GM19467 (cell line): ENCODE data around the gene EPS8L2.
"Not testable (repeated sequence)": the region's sequence is repeated elsewhere in the genome, so short reads cannot be mapped to it uniquely, and the experiment has no call there.

Experiments used
- ATAC-seq: cut with Tn5 transposase; IDR thresholded peaks from one replicate; pipeline ENCODE4 v1.9.1; 2021; ENCODE audit warnings: mild to moderate bottlenecking, moderate library complexity; ENCODE audit not compliant: unreplicated experiment

The EPS8L2 gene

DNA sequence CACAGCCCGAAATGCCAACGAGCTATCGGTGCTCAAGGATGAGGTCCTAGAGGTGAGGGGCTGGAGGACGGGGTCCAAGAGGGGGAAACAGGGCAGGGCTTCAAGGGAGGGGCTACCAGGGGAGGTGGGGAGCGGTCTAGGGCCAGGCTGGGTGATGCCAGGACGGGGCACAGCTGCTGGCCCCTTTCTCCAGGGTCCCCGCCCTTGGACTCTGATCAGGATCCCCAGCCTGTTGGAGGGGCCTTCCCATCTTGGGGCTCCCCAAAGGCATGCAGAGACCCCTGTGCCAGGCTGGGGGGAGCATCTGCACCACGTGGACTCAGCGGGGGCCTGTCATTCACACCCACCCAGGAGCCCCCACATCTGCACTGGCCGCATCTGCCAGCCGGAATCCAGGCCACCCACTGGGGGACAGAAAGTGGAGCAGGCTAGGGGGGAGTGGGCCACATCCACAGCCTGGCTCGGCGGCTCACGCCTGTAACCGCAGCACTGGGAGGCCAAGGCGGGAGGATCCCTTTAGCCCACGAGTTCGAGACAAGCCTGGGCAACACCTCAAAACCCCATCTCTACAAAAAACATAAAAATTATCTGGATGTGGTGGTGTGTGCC is 18.9 kb downstream of the EPS8L2 start:
- no peak for ATAC-seq

- no peak for ATAC-seq
These were observed 19.7 kb downstream of the EPS8L2 start for GRCh38 chr11:725624-726202.

GRCh38 chr11:726278-727220 is 20.5 kb downstream of the EPS8L2 start:
- ATAC-seq: no peak

- no peak for ATAC-seq
These were observed 21.3 kb downstream of the EPS8L2 start for GRCh38 chr11:727281-727701.

- no peak for ATAC-seq
These were observed 22.1 kb downstream of the EPS8L2 start for GRCh38 chr11:727859-728748.

DNA sequence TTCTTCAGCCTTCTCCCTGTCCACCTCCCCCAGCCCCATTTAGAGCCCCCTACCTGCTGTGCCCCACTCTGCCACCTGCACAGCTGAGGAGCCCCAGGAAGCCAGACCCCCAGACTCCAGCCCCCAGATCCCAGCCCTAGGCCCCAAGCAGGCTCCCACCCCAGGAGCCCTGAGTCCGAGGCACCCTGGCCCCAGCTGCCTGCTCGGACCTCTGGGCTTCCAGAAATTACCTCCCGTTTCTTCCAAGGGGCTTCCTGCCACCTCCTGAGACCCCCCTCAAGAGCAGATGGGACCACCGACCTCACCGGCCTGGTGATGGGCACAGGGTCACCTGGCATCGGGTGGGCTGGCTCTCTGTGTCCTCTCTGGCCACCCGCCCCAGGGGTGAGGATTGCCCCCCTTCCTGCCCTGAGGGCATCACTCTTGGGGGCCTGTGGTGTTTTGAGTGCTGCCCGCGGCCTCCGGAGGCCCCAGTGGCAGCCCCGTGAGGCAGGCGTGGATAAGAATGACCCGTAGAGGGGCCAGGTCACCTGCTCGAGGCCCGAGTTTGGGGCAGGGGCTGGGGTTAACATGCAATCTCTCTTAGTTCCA is 23.0 kb downstream of the EPS8L2 start:
- ATAC-seq: no peak

GRCh38 chr11:729492-730074 is 23.6 kb downstream of the EPS8L2 start:
- no peak for ATAC-seq

GRCh38 chr11:733072-733471 is 27.0 kb downstream of the EPS8L2 start:
- no peak for ATAC-seq

- not testable (repeated sequence) for ATAC-seq
These were observed 28.5 kb downstream of the EPS8L2 start for GRCh38 chr11:734541-734940.

DNA sequence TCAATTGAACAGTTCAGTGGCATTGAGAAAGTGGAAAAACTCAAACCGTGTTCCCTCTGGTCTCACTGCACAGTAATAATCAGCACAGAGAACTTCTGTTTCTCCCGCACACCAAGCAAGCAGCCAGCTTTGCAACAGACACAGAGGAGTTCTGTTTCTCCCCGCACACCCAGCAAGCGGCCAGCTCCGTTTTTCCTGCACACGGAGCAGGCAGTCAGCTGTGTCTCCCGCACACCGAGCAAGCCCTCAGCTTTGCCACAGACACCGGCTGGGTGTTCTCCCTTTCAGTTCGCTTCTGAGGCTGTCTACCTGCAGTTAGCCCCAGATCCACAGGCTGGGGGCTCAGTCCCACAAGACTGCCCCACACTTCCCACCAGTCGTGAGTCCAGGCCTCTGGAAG is 31.3 kb downstream of the EPS8L2 start:
- ATAC-seq: no peak

- not testable (repeated sequence) for ATAC-seq
These were observed 31.9 kb downstream of the EPS8L2 start for GRCh38 chr11:737899-738298.

- ATAC-seq: no peak
These were observed 36.1 kb downstream of the EPS8L2 start for GRCh38 chr11:742156-742546.

DNA sequence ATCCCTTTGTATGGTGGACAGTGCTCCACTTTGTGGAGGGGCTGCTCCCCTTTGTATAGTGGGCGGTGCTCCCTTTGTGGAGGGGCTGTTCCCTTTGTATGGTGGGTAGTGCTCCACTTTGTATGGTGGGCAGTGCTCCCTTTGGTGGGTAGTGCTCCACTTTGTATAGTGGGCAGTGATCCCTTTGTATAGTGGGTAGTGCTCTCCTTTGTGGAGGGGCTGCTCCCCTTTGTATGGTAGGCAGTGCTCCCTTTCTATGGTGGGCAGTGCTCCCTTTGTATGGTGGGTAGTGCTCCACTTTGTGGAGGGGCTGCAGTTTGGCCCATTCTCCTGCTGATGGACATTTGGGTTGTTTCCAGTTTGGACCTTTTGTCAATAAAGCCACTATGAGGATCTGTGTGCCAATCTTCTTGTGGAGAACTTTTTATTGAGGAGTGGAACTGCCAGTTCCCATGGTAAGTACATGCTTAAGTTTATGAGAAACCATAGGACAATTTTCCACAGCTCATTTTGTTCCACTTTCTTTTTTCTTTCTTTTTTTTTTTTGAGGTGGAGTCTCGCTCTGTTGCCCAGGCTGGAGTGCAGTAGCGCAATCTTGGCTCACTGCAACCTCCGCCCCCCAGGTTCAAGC is 36.7 kb downstream of the EPS8L2 start:
- ATAC-seq: no peak

- no peak for ATAC-seq
These were observed 39.4 kb downstream of the EPS8L2 start for GRCh38 chr11:745428-745827.

GRCh38 chr11:746289-747157 is 40.5 kb downstream of the EPS8L2 start:
- peak; percentile 25 for ATAC-seq

- peak; percentile 80 for ATAC-seq
These were observed 41.4 kb downstream of the EPS8L2 start, which contains the start of gene TALDO1 for GRCh38 chr11:747158-748006. Gene TALDO1 (plus strand): TSS chr11:747464. CDS start chr11:747482, 18 bp downstream.

GRCh38 chr11:748007-748359 is 42.0 kb downstream of the EPS8L2 start:
- ATAC-seq: no peak

GRCh38 chr11:749731-750130 is 43.7 kb downstream of the EPS8L2 start:
- no peak for ATAC-seq
